H7 (cell line): ENCODE results near the gene FAAH2. TPM values are rescaled to one million over a fixed set of nuclear protein-coding genes. Genes with fewer than 3 reads are reported as not detected.
"Not testable (repeated sequence)": the region's sequence is repeated elsewhere in the genome, so short reads cannot be mapped to it uniquely, and the experiment has no call there.

Source experiments
- DNase-seq: peaks from one replicate; pipeline ENCODE4 v3.0.0; 2012
- H3K27me3 ChIP-seq: 2 replicates; pipeline ENCODE4 v1.6.0; 2011; ENCODE audit warnings: mild to moderate bottlenecking, low read length; ENCODE audit not compliant: control insufficient read depth, insufficient read depth
- H3K36me3 ChIP-seq: replicated peaks from 2 replicates; pipeline ENCODE4 v1.5.1; 2011; ENCODE audit warnings: low read length; ENCODE audit not compliant: control insufficient read depth, insufficient read depth
- H3K4me3 ChIP-seq: 2 replicates; pipeline ENCODE4 v1.5.1; 2011; ENCODE audit warnings: low read depth, mild to moderate bottlenecking, control low read depth, low read length, moderate library complexity; ENCODE audit not compliant: insufficient read depth
- total RNA-seq: library from RNA; depleted of rRNA; stranded (reverse); fragments of >200 nt; shearing (Covaris generic); gene quantifications from 2 replicates; pipeline ENCODE4 v1.2.3, GENCODE V29; 2014

Gene FAAH2
- total RNA-seq, 1 experiment from 2014 or later = 12.2 TPM

GRCh38 chrX:57335790-57336189, 49.3 kb downstream of the FAAH2 start:
- H3K4me3 ChIP-seq, H3K36me3 ChIP-seq, H3K27me3 ChIP-seq, DNase-seq: not testable (repeated sequence)

- no peak for DNase-seq
- Histone ChIP-seq H3K27me3 (no peaks in the 10 kb centered on the region), H3K36me3 (no peaks in the 10 kb centered on the region), H3K4me3 (no peak overlapping the region)
These were observed 67.1 kb downstream of the FAAH2 start for GRCh38 chrX:57353472-57354132.

- H3K4me3 ChIP-seq = no peak overlapping the region
- DNase-seq = no peak
- no peaks in the 10 kb centered on the region for H3K27me3 ChIP-seq
- no peaks in the 10 kb centered on the region; the same call in 1 of the 2 replicates for H3K36me3 ChIP-seq
These were observed 77.6 kb downstream of the FAAH2 start for GRCh38 chrX:57364145-57364544.

- no peak for DNase-seq
- no peaks in the 10 kb centered on the region for H3K27me3 ChIP-seq
- H3K4me3 ChIP-seq = no peak overlapping the region
- H3K36me3 ChIP-seq = no peaks in the 10 kb centered on the region; the same call in 1 of the 2 replicates
These were observed 79.9 kb downstream of the FAAH2 start for GRCh38 chrX:57366430-57366829.

- H3K36me3 ChIP-seq = no peaks in the 10 kb centered on the region; the same call in 1 of the 2 replicates
- no peaks in the 10 kb centered on the region for H3K27me3 ChIP-seq
- H3K4me3 ChIP-seq = no peak overlapping the region
- no peak for DNase-seq
These were observed 81.1 kb downstream of the FAAH2 start for GRCh38 chrX:57367649-57368048.

- Histone ChIP-seq H3K36me3 (no peaks in the 10 kb centered on the region; the same call in 1 of the 2 replicates), H3K4me3 (no peak overlapping the region), H3K27me3 (no peaks in the 10 kb centered on the region)
- DNase-seq = no peak
These were observed 81.7 kb downstream of the FAAH2 start for GRCh38 chrX:57368158-57368557.

GRCh38 chrX:57379296-57379695, 92.8 kb downstream of the FAAH2 start:
- Histone ChIP-seq H3K27me3 (no peaks in the 10 kb centered on the region), H3K36me3 (no peaks in the 10 kb centered on the region), H3K4me3 (no peak overlapping the region)
- no peak for DNase-seq

- DNase-seq = no peak
- Histone ChIP-seq H3K4me3 (no peak overlapping the region), H3K36me3 (no peaks in the 10 kb centered on the region), H3K27me3 (no peaks in the 10 kb centered on the region)
These were observed 93.7 kb downstream of the FAAH2 start for GRCh38 chrX:57380026-57380796.

GRCh38 chrX:57394162-57394561, 107.7 kb downstream of the FAAH2 start:
- H3K4me3 ChIP-seq, DNase-seq, H3K36me3 ChIP-seq, H3K27me3 ChIP-seq: not testable (repeated sequence)

GRCh38 chrX:57403191-57403590, 116.7 kb downstream of the FAAH2 start:
- not testable (repeated sequence) for H3K27me3 ChIP-seq, H3K36me3 ChIP-seq, H3K4me3 ChIP-seq, DNase-seq

- DNase-seq = no peak
- no peak overlapping the region for H3K4me3 ChIP-seq
- no peaks in the 10 kb centered on the region for H3K27me3 ChIP-seq
- no peaks in the 10 kb centered on the region for H3K36me3 ChIP-seq
These were observed 119.6 kb downstream of the FAAH2 start for GRCh38 chrX:57406149-57406548.

GRCh38 chrX:57417827-57418226, 131.3 kb downstream of the FAAH2 start:
- Histone ChIP-seq H3K27me3 (no peaks in the 10 kb centered on the region), H3K4me3 (no peak overlapping the region), H3K36me3 (no peaks in the 10 kb centered on the region)
- no peak for DNase-seq

- DNase-seq = no peak
- H3K4me3 ChIP-seq = no peak overlapping the region
- no peaks in the 10 kb centered on the region for H3K27me3 ChIP-seq
- no peaks in the 10 kb centered on the region for H3K36me3 ChIP-seq
These were observed 135.8 kb downstream of the FAAH2 start for GRCh38 chrX:57422289-57422688.

GRCh38 chrX:57422790-57423189, 136.3 kb downstream of the FAAH2 start:
- no peak overlapping the region for H3K4me3 ChIP-seq
- DNase-seq = no peak
- no peaks in the 10 kb centered on the region for H3K27me3 ChIP-seq
- H3K36me3 ChIP-seq = no peaks in the 10 kb centered on the region

GRCh38 chrX:57445076-57445475, 158.6 kb downstream of the FAAH2 start:
- H3K27me3 ChIP-seq = no peaks in the 10 kb centered on the region
- H3K4me3 ChIP-seq = no peak overlapping the region
- H3K36me3 ChIP-seq = no peaks in the 10 kb centered on the region
- no peak for DNase-seq
